ENCODE data around the gene RPUSD4.
A peak's percentile ranks its signal among the peaks of the same experiment; 100 is the strongest.

GRCh38 chr11:126186708-126187529 lies 24.5 kb downstream of the RPUSD4 start:
- no peak for TF ChIP-seq POLR2AphosphoS5 (IDR thresholded peaks at IDR 0.05)
- no peak for TF ChIP-seq POLR2A (IDR thresholded peaks at IDR 0.05; ENCODE audit: low read depth)
- TF ChIP-seq CTCF (IDR thresholded peaks at IDR 0.05), result peak in 1 of 3 experiments; percentile 19
- TF ChIP-seq EP300 (IDR thresholded peaks at IDR 0.05), result no peak

All from esophagus muscularis mucosa (tissue), 4 donors.